Testis (tissue), 3 donors: ENCODE measurements around the gene RXRA. TPM values are rescaled to one million over a fixed set of nuclear protein-coding genes. Genes with fewer than 3 reads are reported as not detected.

ENCODE experiments used
- DNase-seq: peaks from one replicate; pipeline ENCODE4 v3.0.0-alpha.2; 2019
- H3K27ac ChIP-seq, 2 donors: fragments of 200-600 bp; sonication (generic); one replicate each; pipeline ENCODE4 v1.5.1; 2019
- H3K27me3 ChIP-seq: fragments of 200-600 bp; sonication (generic); one replicate; pipeline ENCODE4 v1.5.1; 2019
- H3K36me3 ChIP-seq: fragments of 200-600 bp; sonication (generic); one replicate; pipeline ENCODE4 v1.5.1; 2017; ENCODE audit warnings: low read depth; ENCODE audit errors: missing control alignments
- H3K4me1 ChIP-seq: fragments of 200-600 bp; sonication (generic); one replicate; pipeline ENCODE4 v1.5.1; 2019
- H3K4me3 ChIP-seq, 2 donors: fragments of 200-600 bp; sonication (generic); one replicate each; pipeline ENCODE4 v1.5.1; 2017 to 2019
- H3K9me3 ChIP-seq: fragments of 200-600 bp; sonication (generic); one replicate; pipeline ENCODE4 v1.5.1; 2017
- CTCF ChIP-seq, 3 experiments: fragments of 450-650 bp in 2 of 3; fragments of 200-600 bp in 1 of 3; sonication (generic) in 1 of 3; IDR thresholded peaks; one replicate each; pipeline ENCODE4 v1.5.1; 2016 to 2019; ENCODE audit warnings: antibody characterized with exemption in 3 of 3, mild to moderate bottlenecking in 2 of 3, moderate library complexity in 1 of 3
- POLR2A ChIP-seq: fragments of 450-650 bp; IDR thresholded peaks from one replicate; pipeline ENCODE4 v1.6.1; 2017; ENCODE audit warnings: antibody characterized with exemption, mild to moderate bottlenecking, moderate library complexity
- WGBS, 2 donors: methylation state at CpG; one replicate each; pipeline ENCODE4 v1.1.5; 2018; 5-methylcytosine and 5-hydroxymethylcytosine counted together
- intact Hi-C: fragments of 100-400 bp; cut with DNase I; formaldehyde crosslinking; loops from one replicate; pipeline ENCODE4 v1.15.1; 2023; ENCODE audit warnings: low total_unique reads
- polyA plus RNA-seq: library from polyadenylated mRNA; stranded (reverse); fragments of 350-450 nt; fragmentation: Illumina TruSeq; extraction: RNeasy Lipid Tissue Mini Kit (QIAGEN cat#74804); gene quantifications from one replicate; pipeline ENCODE4 v1.2.3, GENCODE V29; 2014; ENCODE audit warnings: low read depth, low replicate concordance; ENCODE audit not compliant: insufficient read depth
- total RNA-seq, 2 donors: library from RNA; depleted of rRNA; stranded (reverse); fragments of >200 nt; gene quantifications; one replicate each; pipeline ENCODE4 v1.2.3, GENCODE V29; 2016

Gene RXRA
- total and polyA plus RNA-seq, 3 donors from 2014 or later = 31.3 to 61.0 (median 47.3) TPM

DNA sequence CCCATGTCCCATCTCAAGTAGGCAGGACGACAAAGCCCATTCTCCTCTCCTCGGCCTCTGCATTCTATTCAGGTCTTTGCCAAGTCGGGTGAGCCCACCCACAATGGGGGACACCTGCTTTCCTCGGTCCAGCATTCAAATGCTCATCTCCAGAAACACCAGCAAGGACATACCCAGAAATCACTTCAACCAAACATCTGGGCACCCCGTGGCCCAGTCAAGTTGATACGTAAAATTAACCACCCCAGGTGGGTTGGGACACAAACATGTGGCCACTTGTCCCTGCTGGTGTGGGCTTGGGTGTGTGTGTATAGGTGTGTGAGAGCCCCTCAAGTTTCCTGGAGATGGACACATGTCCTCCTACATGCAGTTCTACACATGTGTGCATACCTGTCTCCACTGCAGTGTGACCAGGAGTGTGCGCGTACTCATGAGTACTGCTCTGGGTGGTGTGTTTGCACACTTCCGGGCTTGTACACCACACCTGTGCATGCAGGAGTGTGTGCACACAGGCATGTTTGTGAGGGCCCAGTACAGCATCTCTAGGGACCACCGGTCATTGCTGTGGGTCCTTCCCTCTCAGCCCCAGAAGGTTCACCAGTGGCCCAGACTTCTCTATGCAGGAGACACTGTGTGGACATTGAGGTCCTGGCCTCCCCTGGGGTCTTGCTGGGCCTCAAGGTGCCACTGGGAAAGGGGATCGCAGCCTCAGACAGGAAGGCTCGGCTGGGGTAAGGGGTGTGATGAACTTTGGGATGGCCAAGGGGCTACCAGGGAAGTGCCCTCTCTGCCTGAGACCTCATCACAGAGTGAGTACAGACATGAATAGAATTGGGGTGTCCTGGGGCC is 35.4 kb upstream of the RXRA start:
- intact Hi-C loops = no loop called here
- H3K4me3 ChIP-seq = no peak overlapping the region
- peaks cover 8% of the 10 kb centered on the region for H3K4me1 ChIP-seq
- no peak overlapping the region for H3K27ac ChIP-seq
- no peak for DNase-seq
- WGBS, 2 donors = 95 to 98% methylated on average over 3 to 12 of the region's 12 CpGs
- H3K9me3 ChIP-seq = no peaks in the 10 kb centered on the region
- H3K36me3 ChIP-seq = no peaks in the 10 kb centered on the region
- H3K27me3 ChIP-seq = no peaks in the 10 kb centered on the region
- TF ChIP-seq CTCF (IDR thresholded peaks at IDR 0.05) (no peak), POLR2A (no peak)

- DNase-seq = no peak
- 64 to 75% methylated on average over 9 to 11 of the region's 11 CpGs for WGBS, 2 donors
- no peaks in the 10 kb centered on the region for H3K27me3 ChIP-seq
- intact Hi-C loops = no loop called here
- no peaks in the 10 kb centered on the region for H3K36me3 ChIP-seq
- H3K4me3 ChIP-seq = no peak overlapping the region
- H3K27ac ChIP-seq = no peak overlapping the region
- H3K9me3 ChIP-seq = no peaks in the 10 kb centered on the region
- TF ChIP-seq POLR2A = no peak
- TF ChIP-seq CTCF (IDR thresholded peaks at IDR 0.05) = no peak
- peaks cover 8% of the 10 kb centered on the region for H3K4me1 ChIP-seq
Measured at GRCh38 chr9:134291452-134291881, 34.8 kb upstream of the RXRA start.

DNA sequence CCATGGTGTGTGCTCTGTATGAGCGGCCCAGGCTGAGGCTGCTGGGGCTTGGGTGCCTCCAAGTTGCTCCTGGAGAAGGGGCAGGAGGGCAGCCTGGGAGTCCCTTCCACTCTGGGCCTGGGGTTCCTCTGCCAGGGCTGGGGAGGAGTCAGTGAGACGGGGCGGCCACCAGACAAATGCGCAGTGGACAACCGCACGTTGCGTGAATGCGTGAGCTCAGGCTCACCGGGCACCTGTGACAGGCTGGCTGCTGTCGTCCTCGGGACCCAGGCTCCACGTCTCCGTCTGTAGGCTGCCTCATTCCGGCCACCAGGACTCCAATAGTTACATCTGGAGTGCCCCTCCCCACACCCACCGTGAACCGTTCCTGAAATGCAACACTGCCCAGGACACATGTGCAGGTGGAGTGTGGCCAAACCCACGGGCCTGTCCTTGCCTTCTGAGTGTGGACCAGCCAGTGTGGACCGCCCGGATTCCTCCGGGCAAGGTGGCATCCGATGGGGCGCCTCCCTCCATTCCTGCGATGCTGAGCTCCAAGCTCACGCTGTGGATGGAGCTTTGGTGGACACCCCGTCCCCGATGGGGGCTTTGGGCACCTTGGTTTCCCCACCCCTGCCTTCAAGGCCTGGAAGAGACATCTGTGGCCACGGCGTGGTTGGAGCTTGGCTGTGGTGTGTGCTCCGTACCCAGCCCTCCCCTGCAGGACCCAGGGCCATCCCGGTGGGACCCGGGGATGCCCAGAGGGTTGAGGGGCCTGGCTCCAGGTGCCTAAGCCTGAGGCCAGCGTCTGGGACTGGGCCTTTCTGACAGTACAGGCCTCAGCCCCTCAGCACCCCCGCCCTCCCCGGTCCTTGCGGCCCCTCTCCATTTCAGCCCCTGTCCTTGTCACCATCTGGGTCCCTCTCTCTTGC is 34.0 kb upstream of the RXRA start:
- no peak overlapping the region for H3K4me3 ChIP-seq
- H3K9me3 ChIP-seq = no peaks in the 10 kb centered on the region
- DNase-seq = no peak
- no peaks in the 10 kb centered on the region for H3K36me3 ChIP-seq
- no peak overlapping the region for H3K27ac ChIP-seq
- TF ChIP-seq POLR2A = no peak
- no peaks in the 10 kb centered on the region for H3K27me3 ChIP-seq
- intact Hi-C loops = no loop called here
- peaks cover 8% of the 10 kb centered on the region for H3K4me1 ChIP-seq
- 93 to 100% methylated on average over 8 to 35 of the region's 35 CpGs for WGBS, 2 donors

- no peak for DNase-seq
- intact Hi-C loops = no loop called here
- no peak overlapping the region for H3K4me3 ChIP-seq
Measured at GRCh38 chr9:134293031-134293521, 33.2 kb upstream of the RXRA start.

More at GRCh38 chr9:134293031-134293521, 33.2 kb upstream of the RXRA start:
- Histone ChIP-seq H3K27me3 (no peaks in the 10 kb centered on the region), H3K27ac (no peak overlapping the region), H3K9me3 (no peaks in the 10 kb centered on the region), H3K36me3 (no peaks in the 10 kb centered on the region), H3K4me1 (peaks cover 8% of the 10 kb centered on the region)
- 76 to 84% methylated on average over 12 to 13 of the region's 13 CpGs for WGBS, 2 donors
- TF ChIP-seq POLR2A = no peak
- no peak for TF ChIP-seq CTCF (IDR thresholded peaks at IDR 0.05)
